Activated CD4-positive, alpha-beta T cell treated with anti-CD3 and anti-CD28 coated beads for 36 hours (primary cell): ENCODE measurements around the gene DGKD. TPM values are rescaled to one million over a fixed set of nuclear protein-coding genes. Genes with fewer than 3 reads are reported as not detected.

Experiments used
- ATAC-seq: fragments of 200-7000 bp; cut with Tn5 transposase; one replicate; pipeline ENCODE4 v1.10.0; 2021; ENCODE audit warnings: mild to moderate bottlenecking, moderate library complexity
- CTCF ChIA-PET: fragments of 350-600 bp; sonication (Branson Sonifier 250); formaldehyde crosslinking; loops from one replicate; lab custom pipeline; 2021; ENCODE audit warnings: antibody characterized with exemption; lab: Charles Lee
- POLR2A ChIA-PET: fragments of 350-600 bp; sonication (Branson Sonifier 250); formaldehyde crosslinking; loops from one replicate; lab custom pipeline; 2021; ENCODE audit warnings: antibody characterized with exemption, inconsistent platforms; lab: Charles Lee
- DNase-seq: peaks from one replicate; pipeline ENCODE4 v3.0.0-alpha.2; 2020
- H3K27ac Mint-ChIP-seq: one replicate; pipeline ENCODE4 v1.8.0; 2021; ENCODE audit warnings: mixed read lengths
- H3K27me3 Mint-ChIP-seq: one replicate; pipeline ENCODE4 v1.8.0; 2021; ENCODE audit warnings: mixed read lengths
- H3K36me3 Mint-ChIP-seq: one replicate; pipeline ENCODE4 v1.8.0; 2021; ENCODE audit warnings: low read depth, mixed read lengths
- H3K4me1 Mint-ChIP-seq: one replicate; pipeline ENCODE4 v1.8.0; 2021; ENCODE audit warnings: mixed read lengths
- H3K4me3 Mint-ChIP-seq: one replicate; pipeline ENCODE4 v1.8.0; 2021; ENCODE audit warnings: mild to moderate bottlenecking, moderate library complexity, mixed read lengths
- H3K9me3 Mint-ChIP-seq: one replicate; pipeline ENCODE4 v1.8.0; 2021; ENCODE audit warnings: low read depth, mixed read lengths
- intact Hi-C, 2 experiments: fragments of 100-400 bp; cut with DNase I in 1 of 2; cut with micrococcal nuclease in 1 of 2; formaldehyde crosslinking; loops; one replicate each; pipeline versions ENCODE4 v1.14.2 to v1.15.1; 2022 to 2024; cut with DNase I, micrococcal nuclease
- total RNA-seq, 2 experiments: library from RNA; stranded (reverse); gene quantifications; one replicate each; pipeline ENCODE4 v1.2.3, GENCODE V29; 2021

Gene DGKD
- total RNA-seq, 2 experiments from 2014 or later, result 57.0 to 62.6 TPM

DNA sequence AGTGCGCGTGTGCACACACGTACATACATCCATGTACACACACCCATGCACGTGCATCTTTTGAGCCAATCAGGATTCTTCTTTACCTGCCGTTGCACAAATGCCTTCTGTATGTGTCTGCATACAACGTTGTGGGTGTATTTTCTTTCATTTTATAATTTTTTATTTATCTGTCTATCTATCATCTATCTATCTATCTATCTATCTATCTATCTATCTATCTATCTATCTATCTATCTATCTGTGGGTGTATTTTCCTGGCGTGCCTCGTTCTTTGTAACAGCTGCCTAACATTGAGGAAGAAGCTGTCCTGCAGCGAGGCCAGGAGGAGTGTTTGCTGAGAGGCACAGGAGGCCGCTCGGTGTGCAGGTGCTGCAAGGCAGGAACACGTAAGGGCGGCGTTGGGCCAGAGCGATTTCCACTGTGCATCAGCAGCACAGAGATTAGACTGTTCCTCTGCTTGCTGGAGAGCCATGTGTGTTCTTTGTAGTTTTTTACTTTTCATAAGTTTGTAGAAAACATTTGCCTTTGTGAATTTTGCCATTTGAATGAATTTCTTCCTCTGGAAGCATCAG lies 84.4 kb downstream of the DGKD start:
- H3K27me3 Mint-ChIP-seq, result no peaks in the 10 kb centered on the region
- H3K9me3 Mint-ChIP-seq, result no peaks in the 10 kb centered on the region
- no peak for ATAC-seq
- H3K4me3 Mint-ChIP-seq, result no peak overlapping the region
- intact Hi-C loops, result no loop called here
- no peak overlapping the region for H3K27ac Mint-ChIP-seq
- peaks cover 13% of the 10 kb centered on the region for H3K4me1 Mint-ChIP-seq
- ChIA-PET CTCF (interaction anchor here (0.9 to 1.3 kb wide), 2 partner anchors 14 to 45 kb away, joined by 3 read pairs; no protein-coding TSS in a partner anchor), POLR2A (no interaction called here)
- no peak for DNase-seq
- peaks cover 37% of the 10 kb centered on the region for H3K36me3 Mint-ChIP-seq

DNA sequence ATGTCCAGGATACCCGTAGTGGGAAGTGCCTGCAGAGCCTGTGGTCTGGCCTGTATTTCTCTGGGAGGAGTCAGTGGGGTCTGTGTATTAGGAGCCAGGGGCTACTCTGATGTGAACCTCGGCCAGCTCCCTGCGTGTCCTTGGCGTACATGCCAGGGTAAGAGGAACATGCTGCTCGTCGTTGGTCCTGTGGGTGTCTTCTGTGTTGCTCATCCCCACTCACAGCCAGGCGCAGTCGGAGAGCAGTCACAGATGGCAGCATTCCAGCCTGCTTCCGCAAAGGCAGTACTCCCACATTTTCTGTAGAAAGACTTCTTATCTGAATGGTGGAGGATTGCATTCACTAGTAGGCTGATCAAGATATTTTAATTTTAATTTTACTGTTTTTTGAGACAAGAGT lies 84.9 kb downstream of the DGKD start:
- intact Hi-C loops, result no loop called here
- H3K27me3 Mint-ChIP-seq, result no peaks in the 10 kb centered on the region
- H3K4me3 Mint-ChIP-seq, result no peak overlapping the region
- H3K4me1 Mint-ChIP-seq, result peaks cover 11% of the 10 kb centered on the region
- DNase-seq, result no peak
- POLR2A ChIA-PET, result interaction anchor here (0.6 kb wide), 1 partner anchor 118 kb away, joined by 10 read pairs; no protein-coding TSS in a partner anchor
- CTCF ChIA-PET, result interaction anchor here (0.7 to 1.5 kb wide), 3 partner anchors 14 to 739 kb away, joined by 3 to 10 read pairs (median 3); no protein-coding TSS in a partner anchor
- H3K27ac Mint-ChIP-seq, result no peak overlapping the region
- no peaks in the 10 kb centered on the region for H3K9me3 Mint-ChIP-seq
- H3K36me3 Mint-ChIP-seq, result peaks cover 41% of the 10 kb centered on the region
- ATAC-seq, result no peak

DNA sequence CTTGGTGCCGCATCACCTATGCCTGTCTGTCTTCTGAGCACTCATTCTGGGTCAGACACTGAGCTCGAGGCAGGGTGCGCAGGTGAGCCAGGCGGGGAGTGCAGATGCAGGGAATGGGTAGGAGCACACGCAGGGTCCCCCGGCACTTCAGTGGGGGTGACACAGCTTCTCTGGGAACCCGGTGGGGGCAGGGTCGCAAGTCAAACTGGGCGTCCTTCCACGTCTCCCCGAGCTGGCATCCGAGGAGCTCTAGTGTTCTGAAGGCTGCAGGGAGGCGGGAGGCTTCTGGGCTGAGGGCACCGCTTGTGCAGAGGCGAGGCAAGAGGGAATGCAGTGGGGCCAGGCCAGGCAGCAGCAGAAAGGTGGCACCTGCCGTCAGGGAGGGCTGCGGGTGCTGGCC lies 86.0 kb downstream of the DGKD start:
- H3K27me3 Mint-ChIP-seq, result no peaks in the 10 kb centered on the region
- DNase-seq, result no peak
- intact Hi-C loops, result loop anchor here (5.0 to 10.0 kb wide), 4 partner anchors 56 to 833 kb away; no protein-coding TSS in a partner anchor
- H3K36me3 Mint-ChIP-seq, result peaks cover 39% of the 10 kb centered on the region
- no peak for ATAC-seq
- ChIA-PET CTCF (interaction anchor here (0.7 to 1.5 kb wide), 3 partner anchors 15 to 36 kb away, joined by 3 to 10 read pairs (median 4); no protein-coding TSS in a partner anchor), POLR2A (interaction anchor here (0.6 kb wide), 1 partner anchor 800 kb away, joined by 3 read pairs; no protein-coding TSS in a partner anchor)
- no peaks in the 10 kb centered on the region for H3K9me3 Mint-ChIP-seq
- no peak overlapping the region for H3K4me3 Mint-ChIP-seq
- H3K4me1 Mint-ChIP-seq, result peaks cover 11% of the 10 kb centered on the region
- no peak overlapping the region for H3K27ac Mint-ChIP-seq

DNA sequence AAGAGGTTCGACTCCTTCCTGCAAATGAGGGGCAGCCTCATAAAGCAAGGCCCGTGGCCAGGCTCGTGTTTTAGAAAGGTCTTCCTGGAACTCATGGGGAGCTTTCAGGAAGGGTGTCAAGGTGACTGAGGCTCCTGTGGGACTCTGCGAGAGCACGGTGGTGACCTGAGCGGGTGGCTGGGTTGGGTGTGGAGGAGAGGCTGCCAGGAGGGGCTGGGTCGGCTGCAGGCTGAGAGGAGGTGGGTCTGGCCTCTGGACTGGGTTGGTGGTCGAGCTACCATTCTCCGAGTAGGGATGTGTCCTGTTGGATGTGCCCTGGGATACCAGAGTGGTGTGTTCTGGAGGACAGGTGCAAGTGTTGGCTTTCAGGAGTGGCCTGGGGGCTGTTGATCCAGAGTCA lies 86.4 kb downstream of the DGKD start:
- H3K4me1 Mint-ChIP-seq, result peaks cover 11% of the 10 kb centered on the region
- no peaks in the 10 kb centered on the region for H3K27me3 Mint-ChIP-seq
- H3K36me3 Mint-ChIP-seq, result peaks cover 40% of the 10 kb centered on the region
- ChIA-PET POLR2A (no interaction called here), CTCF (interaction anchor here (1.5 kb wide), 1 partner anchor 36 kb away, joined by 10 read pairs; no protein-coding TSS in a partner anchor)
- H3K4me3 Mint-ChIP-seq, result no peak overlapping the region
- no peak overlapping the region for H3K27ac Mint-ChIP-seq
- no peak for DNase-seq
- H3K9me3 Mint-ChIP-seq, result no peaks in the 10 kb centered on the region
- intact Hi-C loops, result loop anchor here (5.0 to 10.0 kb wide), 4 partner anchors 56 to 833 kb away; no protein-coding TSS in a partner anchor
- ATAC-seq, result no peak

DNA sequence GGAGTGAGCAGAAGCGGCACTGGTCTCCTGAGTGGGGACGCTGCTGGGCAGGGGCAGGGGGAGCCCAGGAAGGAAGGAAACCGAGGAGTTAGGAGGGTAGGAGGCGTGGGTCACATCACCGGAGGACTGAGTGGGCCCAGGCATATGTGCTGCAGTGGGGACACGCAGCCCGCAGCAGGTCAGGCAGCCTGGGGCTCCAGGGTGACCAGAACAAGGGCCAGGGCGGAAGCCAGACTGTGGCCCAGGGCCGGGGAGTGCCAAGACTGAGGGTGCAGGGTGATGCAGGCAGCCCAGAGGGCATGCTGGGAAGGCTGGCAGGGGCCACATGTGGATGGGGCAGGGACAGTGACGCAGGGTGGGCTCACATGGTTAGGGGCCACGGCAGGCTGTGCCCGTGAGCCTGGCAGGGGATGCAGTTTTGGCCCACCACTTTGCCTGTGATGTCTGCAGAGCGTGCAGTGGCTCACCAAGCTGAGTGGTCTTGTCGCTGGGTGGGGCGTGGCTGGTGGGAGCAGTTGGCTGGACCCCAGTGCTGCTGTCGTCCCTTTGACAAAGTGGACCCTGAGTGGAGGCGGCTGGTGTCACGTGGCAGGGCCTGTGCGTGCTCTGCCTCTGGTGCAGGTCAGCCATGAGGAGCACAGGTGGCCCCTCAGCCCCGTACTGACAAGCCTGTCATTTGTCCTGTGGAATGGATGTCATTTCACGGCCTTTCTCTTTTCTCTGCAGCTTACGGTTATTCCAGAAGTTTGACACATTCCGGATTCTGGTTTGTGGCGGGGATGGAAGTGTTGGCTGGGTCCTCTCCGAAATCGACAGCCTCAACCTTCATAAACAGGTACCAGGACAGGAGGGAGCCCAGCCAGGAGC lies 87.1 kb downstream of the DGKD start:
- H3K27me3 Mint-ChIP-seq, result no peaks in the 10 kb centered on the region
- H3K9me3 Mint-ChIP-seq, result no peaks in the 10 kb centered on the region
- peaks cover 11% of the 10 kb centered on the region for H3K4me1 Mint-ChIP-seq
- peaks cover 45% of the 10 kb centered on the region for H3K36me3 Mint-ChIP-seq
- CTCF ChIA-PET, result interaction anchor here (4.9 kb wide), 1 partner anchor 38 kb away, joined by 167 read pairs; no protein-coding TSS in a partner anchor
- DNase-seq (peak; percentile 3), ATAC-seq (no peak)
- POLR2A ChIA-PET, result no interaction called here
- H3K27ac Mint-ChIP-seq, result no peak overlapping the region
- no peak overlapping the region for H3K4me3 Mint-ChIP-seq
- intact Hi-C loops, result loop anchor here (5.0 to 10.0 kb wide), 4 partner anchors 57 to 834 kb away; no protein-coding TSS in a partner anchor

DNA sequence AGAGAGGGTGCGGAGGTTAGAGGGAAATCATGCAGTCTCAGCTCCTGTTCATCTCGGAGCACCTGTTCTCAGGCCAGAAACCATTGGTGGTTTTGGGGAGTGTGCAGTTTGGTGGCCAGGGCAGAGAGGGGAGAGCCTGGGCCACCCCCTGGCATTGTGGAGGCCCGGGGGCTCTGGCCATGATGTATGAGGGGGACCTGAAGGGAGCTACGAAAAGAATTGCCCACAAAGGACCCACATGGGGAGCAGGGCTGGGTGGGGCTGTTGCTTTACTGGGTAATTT lies 87.7 kb downstream of the DGKD start:
- Mint-ChIP-seq H3K27me3 (no peaks in the 10 kb centered on the region), H3K4me3 (no peak overlapping the region), H3K36me3 (peaks cover 40% of the 10 kb centered on the region), H3K4me1 (peaks cover 11% of the 10 kb centered on the region), H3K9me3 (no peaks in the 10 kb centered on the region), H3K27ac (no peak overlapping the region)
- ATAC-seq (no peak), DNase-seq (peak; percentile 1)
- intact Hi-C loops, result loop anchor here (5.0 to 10.0 kb wide), 4 partner anchors 57 to 835 kb away; no protein-coding TSS in a partner anchor
- ChIA-PET POLR2A (no interaction called here), CTCF (interaction anchor here (0.7 to 4.9 kb wide), 2 partner anchors 20 to 39 kb away, joined by 3 to 167 read pairs; no protein-coding TSS in a partner anchor)

DNA sequence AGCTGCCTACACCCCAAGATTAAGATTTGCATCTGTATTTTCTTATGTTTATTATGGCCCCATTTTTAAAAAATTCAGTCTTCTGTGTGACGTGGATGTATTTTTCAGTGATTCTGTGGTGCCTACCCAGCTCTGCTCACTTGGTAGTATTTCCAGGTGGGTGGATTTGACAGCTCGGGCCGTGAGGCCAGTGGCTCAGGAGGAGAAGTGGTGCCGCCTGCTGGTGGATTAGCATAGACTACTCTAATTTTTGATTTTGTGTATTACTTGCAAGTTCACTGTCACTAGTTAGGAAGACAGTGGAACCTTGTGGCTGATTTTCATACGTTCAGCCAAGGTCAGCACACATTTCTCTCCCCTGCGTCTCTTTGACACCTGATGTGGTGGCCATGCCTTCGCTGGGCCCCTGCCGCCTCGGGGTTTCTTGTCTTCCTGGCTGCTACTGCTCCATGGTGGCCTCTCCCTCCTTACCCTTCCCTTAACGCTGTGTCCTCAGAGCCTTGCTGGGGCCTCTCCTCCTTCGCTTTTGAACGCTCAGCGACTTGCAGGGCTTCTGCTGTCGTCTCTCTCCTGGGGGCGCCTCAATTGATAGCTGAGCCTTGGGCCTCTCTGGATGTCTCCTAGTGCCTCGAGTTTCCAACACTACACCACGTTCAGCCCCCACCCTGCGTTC lies 89.4 kb downstream of the DGKD start:
- peaks cover 11% of the 10 kb centered on the region for H3K4me1 Mint-ChIP-seq
- ChIA-PET POLR2A (interaction anchor here (0.7 kb wide), 1 partner anchor 130 kb away, joined by 9 read pairs; no protein-coding TSS in a partner anchor), CTCF (interaction anchor here (0.6 to 4.9 kb wide), 39 partner anchors 9 to 815 kb away, joined by 3 to 167 read pairs (median 4); partner anchors contain the start of genes ATG16L1 and DGKD)
- DNase-seq (peak; percentile 91), ATAC-seq (peak; percentile 93)
- H3K27me3 Mint-ChIP-seq, result no peaks in the 10 kb centered on the region
- H3K4me3 Mint-ChIP-seq, result no peak overlapping the region
- peaks cover 36% of the 10 kb centered on the region for H3K36me3 Mint-ChIP-seq
- intact Hi-C loops, result loop anchor here (1.0 to 10.0 kb wide), 6 partner anchors 39 to 836 kb away; partner anchors contain the start of gene DGKD (in 2 of the 2)
- H3K9me3 Mint-ChIP-seq, result no peaks in the 10 kb centered on the region
- H3K27ac Mint-ChIP-seq, result no peak overlapping the region

DNA sequence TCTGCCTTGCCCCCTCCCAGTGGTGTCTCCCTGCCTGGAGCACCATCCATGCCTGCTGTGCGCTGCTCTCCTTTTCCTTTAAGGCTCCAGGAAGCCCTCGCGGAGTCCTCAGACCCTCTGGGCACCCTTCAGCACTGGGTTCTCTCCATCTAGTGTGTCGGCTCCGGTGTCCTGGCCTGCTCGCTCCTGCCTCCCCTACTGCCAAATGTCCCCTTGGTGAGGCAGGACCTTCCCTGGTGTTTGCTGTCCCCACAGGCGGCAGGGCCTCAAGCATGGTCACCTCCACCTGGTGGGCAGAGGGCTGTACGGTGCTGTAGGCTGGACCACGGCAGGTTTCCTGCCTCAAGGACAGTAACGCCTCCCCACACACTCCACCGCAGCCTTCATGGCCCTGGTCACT lies 90.2 kb downstream of the DGKD start:
- intact Hi-C loops, result loop anchor here (5.0 to 10.0 kb wide), 4 partner anchors 60 to 837 kb away; no protein-coding TSS in a partner anchor
- Mint-ChIP-seq H3K27ac (no peak overlapping the region), H3K4me3 (no peak overlapping the region), H3K36me3 (peaks cover 32% of the 10 kb centered on the region), H3K27me3 (no peaks in the 10 kb centered on the region), H3K9me3 (no peaks in the 10 kb centered on the region), H3K4me1 (peaks cover 11% of the 10 kb centered on the region)
- ChIA-PET CTCF (interaction anchor here (0.6 to 4.9 kb wide), 12 partner anchors 9 to 177 kb away, joined by 3 to 167 read pairs (median 6); no protein-coding TSS in a partner anchor), POLR2A (no interaction called here)
- ATAC-seq, result no peak
- no peak for DNase-seq

DNA sequence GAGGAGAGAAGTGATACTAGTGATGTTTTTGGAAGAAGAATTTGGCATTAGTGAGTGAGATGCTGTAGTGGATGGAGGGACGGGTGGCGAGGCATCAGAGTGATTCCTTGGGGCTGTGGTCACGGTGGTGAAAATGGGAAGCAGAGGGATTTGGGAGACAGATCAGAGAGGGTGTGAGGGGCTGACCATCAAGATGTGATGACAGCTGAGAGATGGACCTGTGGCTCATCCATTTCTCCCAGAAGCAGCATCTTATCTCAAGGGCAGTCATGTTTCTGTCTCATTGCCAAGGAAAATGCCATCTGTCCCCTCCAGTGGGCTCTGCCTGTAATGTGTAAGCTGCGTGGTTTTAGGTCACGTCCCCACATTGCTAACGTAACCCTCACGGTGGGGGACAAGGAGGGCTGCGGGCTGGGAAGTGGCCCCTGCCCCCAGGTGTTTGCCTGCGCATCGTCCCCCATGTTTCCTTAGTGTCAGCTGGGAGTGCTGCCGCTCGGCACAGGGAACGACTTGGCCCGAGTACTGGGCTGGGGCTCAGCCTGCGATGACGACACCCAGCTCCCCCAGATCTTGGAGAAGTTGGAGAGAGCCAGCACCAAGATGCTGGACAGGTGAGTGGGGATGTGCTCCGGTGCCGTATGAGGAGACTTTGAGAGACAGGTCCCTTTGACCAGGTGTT lies 91.0 kb downstream of the DGKD start:
- peaks cover 36% of the 10 kb centered on the region for H3K36me3 Mint-ChIP-seq
- no peak overlapping the region for H3K4me3 Mint-ChIP-seq
- no peak for DNase-seq
- H3K27ac Mint-ChIP-seq, result no peak overlapping the region
- ChIA-PET CTCF (interaction anchor here (1.0 to 4.9 kb wide), 3 partner anchors 26 to 114 kb away, joined by 3 to 167 read pairs (median 6); no protein-coding TSS in a partner anchor), POLR2A (no interaction called here)
- H3K9me3 Mint-ChIP-seq, result no peaks in the 10 kb centered on the region
- no peak for ATAC-seq
- no peaks in the 10 kb centered on the region for H3K27me3 Mint-ChIP-seq
- H3K4me1 Mint-ChIP-seq, result peaks cover 11% of the 10 kb centered on the region
- intact Hi-C loops, result loop anchor here (10.0 kb wide), 2 partner anchors 60 to 590 kb away; no protein-coding TSS in a partner anchor

DNA sequence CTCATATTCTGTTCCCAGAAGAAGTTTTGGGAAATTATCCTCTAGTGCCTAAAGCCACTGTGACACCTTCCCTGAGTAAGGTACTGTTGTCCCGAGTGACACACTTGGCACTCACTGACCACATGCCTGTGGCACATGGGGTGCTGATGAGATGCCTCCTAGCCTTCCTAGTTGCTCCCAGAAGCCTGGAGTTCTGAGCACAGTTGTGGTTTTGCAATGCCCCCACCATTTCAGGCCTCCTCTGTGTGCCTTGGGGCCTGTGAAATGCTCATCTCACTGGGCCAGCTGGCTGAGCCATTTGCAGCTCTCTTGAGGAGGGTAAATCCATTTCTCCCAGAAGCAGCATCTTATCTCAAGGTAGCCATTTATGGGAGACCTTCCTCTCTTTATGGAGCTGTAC lies 91.8 kb downstream of the DGKD start:
- Mint-ChIP-seq H3K4me3 (no peak overlapping the region), H3K27me3 (no peaks in the 10 kb centered on the region), H3K9me3 (no peaks in the 10 kb centered on the region), H3K4me1 (peaks cover 11% of the 10 kb centered on the region), H3K36me3 (peaks cover 36% of the 10 kb centered on the region), H3K27ac (no peak overlapping the region)
- intact Hi-C loops, result loop anchor here (10.0 kb wide), 2 partner anchors 61 to 591 kb away; no protein-coding TSS in a partner anchor
- ChIA-PET POLR2A (no interaction called here), CTCF (interaction anchor here (1.0 to 1.7 kb wide), 2 partner anchors 27 to 115 kb away, joined by 3 to 6 read pairs; no protein-coding TSS in a partner anchor)
- DNase-seq (no peak), ATAC-seq (no peak)
